Measurements from ENCODE around the gene EFEMP1. TPM values are rescaled to one million over a fixed set of nuclear protein-coding genes. Genes with fewer than 3 reads are reported as not detected.

Gene EFEMP1
- total and polyA plus RNA-seq, 2 of the 13 experiments (the other 11 are each of a cell fraction or from before 2014, with no cell fraction given), result not detected

DNA sequence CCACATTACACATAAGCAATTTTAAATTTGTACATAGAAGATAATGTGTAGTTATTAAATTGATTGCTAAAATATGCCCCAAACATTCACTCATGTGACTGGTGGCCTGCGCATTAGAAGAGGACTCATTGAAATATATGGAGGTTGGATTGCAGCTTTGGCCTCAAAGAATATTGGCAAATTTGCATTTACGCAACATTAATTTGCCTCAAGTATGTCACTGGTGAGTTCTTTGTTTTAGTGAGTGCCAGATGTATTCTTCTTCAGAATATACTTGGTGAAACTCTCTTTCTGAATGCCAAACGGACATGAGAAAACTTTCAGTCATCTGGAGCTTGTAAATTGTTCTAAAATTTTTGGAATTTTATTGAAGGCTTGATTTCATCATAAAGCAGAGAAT is 5.9 kb upstream of the EFEMP1 start:
- WGBS (ENCODE audit: low lambda C conversion rate), result 46% methylated on average over 3 of the region's 3 CpGs
- Histone ChIP-seq H3K27me3 (ENCODE audit: control insufficient read depth in 1 of 2, insufficient read depth in 2 of 2, low read length in 2 of 2) (0 out of 5 replicates have a peak, but pooled peaks cover 0 to under 1% of the 10 kb centered on the region in 2 experiments), H3K4me3 (replicated peaks in 1 of 3; ENCODE audit: insufficient read depth in 1 of 3, low read depth in 2 of 3, low read length in 3 of 3) (no peak overlapping the region), H2AFZ (ENCODE audit: low read length) (no peak overlapping the region), H3K27ac (ENCODE audit: extremely low read length, insufficient read depth, low read length) (no peak overlapping the region), H3K79me2 (ENCODE audit: insufficient read depth, low read length) (no peaks in the 10 kb centered on the region), H3K9me3 (ENCODE audit: low read length) (no peaks in the 10 kb centered on the region), H4K20me1 (ENCODE audit: insufficient read depth, low read length) (no peaks in the 10 kb centered on the region), H3K9ac (ENCODE audit: insufficient read depth, low read depth, low read length) (no peak overlapping the region), H3K4me2 (ENCODE audit: low read depth, low read length) (no peak overlapping the region), H3K4me1 (ENCODE audit: insufficient read depth, low read length) (no peaks in the 10 kb centered on the region), H3K36me3 (replicated peaks in 1 of 2; ENCODE audit: control insufficient read depth in 1 of 2, insufficient read depth in 2 of 2, low read length in 2 of 2) (no peaks in the 10 kb centered on the region)
- intact Hi-C loops (cut with micrococcal nuclease; ENCODE audit: unreplicated experiment), result no loop called here
- no peak for FAIRE-seq
- in situ Hi-C loops (cut with HindIII; ENCODE audit: extremely low pct_ligation_motif_present, low pct_unique_long_range_greater_than_20kb), result no loop called here
- POLR2A ChIA-PET, result no interaction called here
- TF ChIP-seq ZNF709 (CRISPR knock-in tag; IDR thresholded peaks at IDR 0.05) (no peak), ETV5 (CRISPR knock-in tag; IDR thresholded peaks at IDR 0.05; ENCODE audit: borderline replicate concordance) (no peak), TAF1 (CRISPR knock-in tag; IDR thresholded peaks at IDR 0.05) (no peak), ZNF720 (CRISPR knock-in tag; IDR thresholded peaks at IDR 0.05) (no peak), MIER2 (CRISPR knock-in tag; IDR thresholded peaks at IDR 0.05) (no peak), SRF (IDR thresholded peaks at IDR 0.05; ENCODE audit: low read depth, low read length) (no peak), ZNF562 (CRISPR knock-in tag; IDR thresholded peaks at IDR 0.05; ENCODE audit: borderline replicate concordance) (no peak), MEIS2 (CRISPR knock-in tag; IDR thresholded peaks at IDR 0.05) (no peak), ZNF30 (CRISPR knock-in tag; IDR thresholded peaks at IDR 0.05) (no peak), RNF2 (conservative IDR thresholded peaks at IDR 0.05; ENCODE audit: low read depth) (no peak), NR2F1 (CRISPR knock-in tag; IDR thresholded peaks at IDR 0.05) (no peak), SRSF1 (optimal IDR thresholded peaks at IDR 0.05; ENCODE audit: low read depth, low read length) (no peak), KLF11 (CRISPR knock-in tag; IDR thresholded peaks at IDR 0.05) (no peak), GATAD1 (CRISPR knock-in tag; IDR thresholded peaks at IDR 0.05) (no peak), ZNF570 (CRISPR knock-in tag; IDR thresholded peaks at IDR 0.05; ENCODE audit: borderline replicate concordance) (no peak), CHD2 (IDR thresholded peaks at IDR 0.05; ENCODE audit: low read depth, low read length) (no peak), ZNF75D (CRISPR knock-in tag; IDR thresholded peaks at IDR 0.05; ENCODE audit: borderline replicate concordance) (no peak), SP5 (CRISPR knock-in tag; IDR thresholded peaks at IDR 0.05; ENCODE audit: borderline replicate concordance, low read depth) (no peak)
- TF ChIP-seq, protein P1, sequence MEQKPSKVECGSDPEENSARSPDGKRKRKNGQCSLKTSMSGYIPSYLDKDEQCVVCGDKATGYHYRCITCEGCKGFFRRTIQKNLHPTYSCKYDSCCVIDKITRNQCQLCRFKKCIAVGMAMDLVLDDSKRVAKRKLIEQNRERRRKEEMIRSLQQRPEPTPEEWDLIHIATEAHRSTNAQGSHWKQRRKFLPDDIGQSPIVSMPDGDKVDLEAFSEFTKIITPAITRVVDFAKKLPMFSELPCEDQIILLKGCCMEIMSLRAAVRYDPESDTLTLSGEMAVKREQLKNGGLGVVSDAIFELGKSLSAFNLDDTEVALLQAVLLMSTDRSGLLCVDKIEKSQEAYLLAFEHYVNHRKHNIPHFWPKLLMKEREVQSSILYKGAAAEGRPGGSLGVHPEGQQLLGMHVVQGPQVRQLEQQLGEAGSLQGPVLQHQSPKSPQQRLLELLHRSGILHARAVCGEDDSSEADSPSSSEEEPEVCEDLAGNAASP (CRISPR knock-in tag; IDR thresholded peaks at IDR 0.05; ENCODE audit: borderline replicate concordance), result no peak
- TF ChIP-seq, protein P2, sequence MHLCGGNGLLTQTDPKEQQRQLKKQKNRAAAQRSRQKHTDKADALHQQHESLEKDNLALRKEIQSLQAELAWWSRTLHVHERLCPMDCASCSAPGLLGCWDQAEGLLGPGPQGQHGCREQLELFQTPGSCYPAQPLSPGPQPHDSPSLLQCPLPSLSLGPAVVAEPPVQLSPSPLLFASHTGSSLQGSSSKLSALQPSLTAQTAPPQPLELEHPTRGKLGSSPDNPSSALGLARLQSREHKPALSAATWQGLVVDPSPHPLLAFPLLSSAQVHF (CRISPR knock-in tag; IDR thresholded peaks at IDR 0.05), result no peak
- no peak for DNase-seq (ENCODE audit: low spot score)
- no TSS peak for BruUV-seq (replicated peaks)
- no peak for ATAC-seq
- CTCF ChIA-PET (ENCODE audit: low intra/inter-chr PET ratio, low total read pairs), result no interaction called here
